ENCODE measurements around the gene SDCCAG8.

SDCCAG8 gene

GRCh38 chr1:243477731-243478290 is 222.0 kb downstream of the SDCCAG8 start:
- no peak for TF ChIP-seq CTCF (IDR thresholded peaks at IDR 0.05)

GRCh38 chr1:243481101-243481500 is 225.3 kb downstream of the SDCCAG8 start:
- no peak for TF ChIP-seq CTCF (IDR thresholded peaks at IDR 0.05)

GRCh38 chr1:243482141-243483022 is 226.5 kb downstream of the SDCCAG8 start:
- no peak for TF ChIP-seq CTCF (IDR thresholded peaks at IDR 0.05)

GRCh38 chr1:243483071-243483771 is 227.4 kb downstream of the SDCCAG8 start:
- TF ChIP-seq CTCF (IDR thresholded peaks at IDR 0.05): no peak

GRCh38 chr1:243483952-243484351 is 228.1 kb downstream of the SDCCAG8 start:
- TF ChIP-seq CTCF (IDR thresholded peaks at IDR 0.05): no peak

- no peak for TF ChIP-seq CTCF (IDR thresholded peaks at IDR 0.05)
Observed at GRCh38 chr1:243487036-243487648, 231.3 kb downstream of the SDCCAG8 start.

GRCh38 chr1:243487649-243488227 is 231.9 kb downstream of the SDCCAG8 start:
- TF ChIP-seq CTCF (IDR thresholded peaks at IDR 0.05): no peak
